Measurements from ENCODE around the gene TRIM29. TPM values are rescaled to one million over a fixed set of nuclear protein-coding genes. Genes with fewer than 3 reads are reported as not detected.

The TRIM29 gene
- total RNA-seq, 2 donors from 2014 or later = not detected

- Histone ChIP-seq H3K9me3 (ENCODE audit: control insufficient read depth, low read length) (no peaks in the 10 kb centered on the region), H3K4me1 (ENCODE audit: control insufficient read depth, insufficient read depth, low read length) (no peaks in the 10 kb centered on the region), H3K9ac (ENCODE audit: extremely low read depth, low read length, poor library complexity, severe bottlenecking) (no peak overlapping the region), H3K27ac (ENCODE audit: low read depth, low read length) (no peak overlapping the region), H3K36me3 (ENCODE audit: control insufficient read depth, insufficient read depth, low read length) (no peaks in the 10 kb centered on the region), H3K4me3 (ENCODE audit: low read length) (no peak overlapping the region), H3K27me3 (ENCODE audit: control insufficient read depth, insufficient read depth, low read length, poor library complexity, severe bottlenecking) (peaks cover 69% of the 10 kb centered on the region)
- no peak overlapping the region for H3K4me3 Mint-ChIP-seq
- DNase-seq = no peak
- peaks cover 89% of the 10 kb centered on the region for H3K27me3 Mint-ChIP-seq (ENCODE audit: insufficient read depth)
- no peaks in the 10 kb centered on the region for H3K9me3 Mint-ChIP-seq
- no peak overlapping the region for H3K27ac Mint-ChIP-seq
- TF ChIP-seq CTCF (conservative IDR thresholded peaks at IDR 0.05) = no peak
- no peaks in the 10 kb centered on the region for H3K4me1 Mint-ChIP-seq
- no peaks in the 10 kb centered on the region for H3K36me3 Mint-ChIP-seq (ENCODE audit: low read depth)
- 76 to 82% methylated on average over 3 to 4 of the region's 4 CpGs for WGBS, 2 experiments (ENCODE audit: insufficient coverage in 1 of 2, insufficient read length in 1 of 2)
Observed at GRCh38 chr11:120132645-120133185, 5.2 kb downstream of the TRIM29 start.

GRCh38 chr11:120131941-120132644, 5.8 kb downstream of the TRIM29 start:
- Mint-ChIP-seq H3K36me3 (ENCODE audit: low read depth) (no peaks in the 10 kb centered on the region), H3K27ac (peak overlapping the region; percentile 33), H3K9me3 (no peaks in the 10 kb centered on the region), H3K4me3 (no peak overlapping the region), H3K4me1 (no peaks in the 10 kb centered on the region), H3K27me3 (ENCODE audit: insufficient read depth) (peaks cover 92% of the 10 kb centered on the region)
- TF ChIP-seq CTCF (conservative IDR thresholded peaks at IDR 0.05) = no peak
- Histone ChIP-seq H3K27ac (ENCODE audit: low read depth, low read length) (no peak overlapping the region), H3K27me3 (ENCODE audit: control insufficient read depth, insufficient read depth, low read length, poor library complexity, severe bottlenecking) (peaks cover 76% of the 10 kb centered on the region), H3K36me3 (ENCODE audit: control insufficient read depth, insufficient read depth, low read length) (no peaks in the 10 kb centered on the region), H3K4me1 (ENCODE audit: control insufficient read depth, insufficient read depth, low read length) (no peaks in the 10 kb centered on the region), H3K9ac (ENCODE audit: extremely low read depth, low read length, poor library complexity, severe bottlenecking) (no peak overlapping the region), H3K9me3 (ENCODE audit: control insufficient read depth, low read length) (no peaks in the 10 kb centered on the region), H3K4me3 (ENCODE audit: low read length) (no peak overlapping the region)
- DNase-seq = peak; percentile 33
- 77 to 81% methylated on average over 11 to 12 of the region's 12 CpGs for WGBS, 2 experiments (ENCODE audit: insufficient coverage in 1 of 2, insufficient read length in 1 of 2)

GRCh38 chr11:120130991-120131760, 6.7 kb downstream of the TRIM29 start:
- H3K36me3 Mint-ChIP-seq (ENCODE audit: low read depth) = no peaks in the 10 kb centered on the region
- H3K9me3 Mint-ChIP-seq = no peaks in the 10 kb centered on the region
- no peaks in the 10 kb centered on the region for H3K4me1 Mint-ChIP-seq
- Histone ChIP-seq H3K27ac (ENCODE audit: low read depth, low read length) (no peak overlapping the region), H3K27me3 (ENCODE audit: control insufficient read depth, insufficient read depth, low read length, poor library complexity, severe bottlenecking) (peaks cover 74% of the 10 kb centered on the region), H3K4me3 (ENCODE audit: low read length) (no peak overlapping the region), H3K9ac (ENCODE audit: extremely low read depth, low read length, poor library complexity, severe bottlenecking) (no peak overlapping the region), H3K9me3 (ENCODE audit: control insufficient read depth, low read length) (no peaks in the 10 kb centered on the region), H3K4me1 (ENCODE audit: control insufficient read depth, insufficient read depth, low read length) (no peaks in the 10 kb centered on the region), H3K36me3 (ENCODE audit: control insufficient read depth, insufficient read depth, low read length) (no peaks in the 10 kb centered on the region)
- no peak overlapping the region for H3K4me3 Mint-ChIP-seq
- TF ChIP-seq CTCF (conservative IDR thresholded peaks at IDR 0.05) = no peak
- peak; percentile 28 for DNase-seq
- H3K27me3 Mint-ChIP-seq (ENCODE audit: insufficient read depth) = peaks cover 91% of the 10 kb centered on the region
- 86 to 94% methylated on average over 6 to 8 of the region's 8 CpGs for WGBS, 2 experiments (ENCODE audit: insufficient coverage in 1 of 2, insufficient read length in 1 of 2)
- no peak overlapping the region for H3K27ac Mint-ChIP-seq
